SK-N-MC (cell line): ENCODE measurements around the gene DHX57.

ENCODE experiments used
- EZH2 ChIP-seq: fragments of 200-600 bp; sonication (generic); IDR thresholded peaks from one replicate; pipeline ENCODE4 v1.6.1; 2017; ENCODE audit warnings: antibody characterized with exemption
- POLR2AphosphoS5 ChIP-seq: IDR thresholded peaks from 2 replicates; pipeline ENCODE4 v1.6.1; 2012; ENCODE audit warnings: mild to moderate bottlenecking, low read depth, low read length, borderline replicate concordance

GRCh38 chr2:38905251-38905650 lies 29.5 kb upstream of the DHX57 start:
- TF ChIP-seq POLR2AphosphoS5 = no peak
- TF ChIP-seq EZH2 = no peak
